Parathyroid adenoma (tissue), 2 donors: ENCODE data around the gene PAN3.

Source experiments
- H2AFZ ChIP-seq: fragments of 300-600 bp; sonication (generic); one replicate; pipeline ENCODE4 v1.7.0; 2017; ENCODE audit warnings: antibody characterized with exemption, mild to moderate bottlenecking
- H3K27ac ChIP-seq: fragments of 300-600 bp; sonication (generic); one replicate; pipeline ENCODE4 v1.7.0; 2017
- H3K27me3 ChIP-seq: fragments of 300-600 bp; sonication (generic); one replicate; pipeline ENCODE4 v1.7.0; 2017; ENCODE audit warnings: low read length; ENCODE audit not compliant: control insufficient read depth, insufficient read depth
- H3K36me3 ChIP-seq: fragments of 300-600 bp; sonication (generic); one replicate; pipeline ENCODE4 v1.7.0; 2017; ENCODE audit warnings: low read length; ENCODE audit not compliant: control insufficient read depth, insufficient read depth
- H3K4me1 ChIP-seq: fragments of 300-600 bp; sonication (generic); one replicate; pipeline ENCODE4 v1.7.0; 2017; ENCODE audit warnings: control low read depth
- H3K4me2 ChIP-seq: fragments of 300-600 bp; sonication (generic); one replicate; pipeline ENCODE4 v1.7.0; 2017; ENCODE audit warnings: low read length
- H3K4me3 ChIP-seq: fragments of 300-600 bp; sonication (generic); one replicate; pipeline ENCODE4 v1.7.0; 2017; ENCODE audit warnings: low read depth, low read length
- H3K79me2 ChIP-seq: fragments of 300-600 bp; sonication (generic); one replicate; pipeline ENCODE4 v1.7.0; 2017; ENCODE audit warnings: control low read depth
- H3K9ac ChIP-seq: fragments of 300-600 bp; sonication (generic); one replicate; pipeline ENCODE4 v1.7.0; 2017; ENCODE audit warnings: mild to moderate bottlenecking
- H3K9me3 ChIP-seq: fragments of 300-600 bp; sonication (generic); one replicate; pipeline ENCODE4 v1.7.0; 2017; ENCODE audit warnings: low read length; ENCODE audit not compliant: control insufficient read depth
- CTCF ChIP-seq: fragments of 300-600 bp; sonication (generic); IDR thresholded peaks from one replicate; pipeline ENCODE4 v1.7.0; 2017; ENCODE audit warnings: antibody characterized with exemption, mild to moderate bottlenecking
- donor health status: primary hyperparathyroidism.

The PAN3 gene

GRCh38 chr13:28257305-28257704 lies 119.0 kb downstream of the PAN3 start:
- H3K4me3 ChIP-seq, result no peak overlapping the region
- H3K9ac ChIP-seq, result no peak overlapping the region
- H3K36me3 ChIP-seq, result no peaks in the 10 kb centered on the region
- no peaks in the 10 kb centered on the region for H3K79me2 ChIP-seq
- H3K27me3 ChIP-seq, result no peaks in the 10 kb centered on the region
- no peak overlapping the region for H3K27ac ChIP-seq
- no peaks in the 10 kb centered on the region for H3K4me1 ChIP-seq
- H3K9me3 ChIP-seq, result no peaks in the 10 kb centered on the region
- H3K4me2 ChIP-seq, result no peak overlapping the region
- no peak overlapping the region for H2AFZ ChIP-seq
- TF ChIP-seq CTCF, result no peak

DNA sequence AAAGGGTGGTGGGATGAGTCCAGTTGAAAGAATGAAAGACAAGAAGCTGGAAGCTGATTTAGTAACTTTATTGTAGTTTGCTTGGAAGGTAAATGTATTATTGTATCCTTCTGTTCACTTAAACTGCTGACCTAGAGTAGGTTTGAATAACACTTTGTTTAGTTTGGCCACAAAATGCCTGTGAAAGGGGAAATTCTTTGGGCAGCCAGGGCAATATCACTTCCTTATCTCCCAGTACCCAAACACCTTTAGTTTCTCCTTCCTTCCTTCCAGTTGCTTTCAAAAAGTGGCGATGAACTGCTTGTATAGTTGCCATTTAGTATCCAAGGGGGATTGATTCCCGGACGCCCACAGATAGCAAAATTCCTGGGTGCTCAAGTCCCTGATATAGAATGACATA lies 120.1 kb downstream of the PAN3 start:
- Histone ChIP-seq H3K4me1 (no peaks in the 10 kb centered on the region), H3K79me2 (no peaks in the 10 kb centered on the region), H3K4me2 (no peak overlapping the region), H3K9ac (no peak overlapping the region), H3K36me3 (no peaks in the 10 kb centered on the region), H3K27ac (no peak overlapping the region), H2AFZ (no peak overlapping the region), H3K9me3 (no peaks in the 10 kb centered on the region), H3K27me3 (no peaks in the 10 kb centered on the region), H3K4me3 (no peak overlapping the region)
- TF ChIP-seq CTCF, result no peak

- Histone ChIP-seq H3K27me3 (no peaks in the 10 kb centered on the region), H3K79me2 (no peaks in the 10 kb centered on the region), H3K4me2 (no peak overlapping the region), H3K4me3 (no peak overlapping the region), H3K4me1 (no peaks in the 10 kb centered on the region), H3K27ac (no peak overlapping the region), H3K9ac (no peak overlapping the region), H3K9me3 (no peaks in the 10 kb centered on the region), H3K36me3 (no peaks in the 10 kb centered on the region), H2AFZ (no peak overlapping the region)
- no peak for TF ChIP-seq CTCF
These were observed 129.2 kb downstream of the PAN3 start for GRCh38 chr13:28267497-28267896.

DNA sequence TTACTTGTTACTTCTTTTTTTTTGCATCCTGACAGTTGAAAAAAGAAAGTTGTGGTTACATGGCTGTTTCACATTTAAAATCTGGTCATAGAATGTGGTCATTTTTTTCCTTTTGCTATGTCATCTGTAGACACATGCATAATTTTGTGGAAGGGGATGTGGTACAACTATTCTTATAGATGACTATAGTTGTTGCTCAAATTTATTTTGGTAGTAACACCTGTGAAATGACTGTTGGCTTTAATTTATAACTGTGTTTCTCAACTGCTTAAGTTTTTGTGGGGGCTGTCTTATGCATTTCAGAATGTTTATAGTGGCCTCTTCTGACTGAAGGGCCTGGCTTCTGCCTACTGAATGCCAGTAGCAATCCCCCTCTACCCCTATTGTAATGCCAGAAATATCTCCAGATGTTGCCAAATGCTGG lies 130.5 kb downstream of the PAN3 start:
- no peaks in the 10 kb centered on the region for H3K36me3 ChIP-seq

More for the DNA sequence above, 130.5 kb downstream of the PAN3 start:
- no peak overlapping the region for H3K9ac ChIP-seq
- H2AFZ ChIP-seq, result no peak overlapping the region
- no peaks in the 10 kb centered on the region for H3K9me3 ChIP-seq
- no peak overlapping the region for H3K4me2 ChIP-seq
- no peak overlapping the region for H3K27ac ChIP-seq
- no peak for TF ChIP-seq CTCF
- H3K79me2 ChIP-seq, result no peaks in the 10 kb centered on the region
- H3K4me1 ChIP-seq, result no peaks in the 10 kb centered on the region
- H3K27me3 ChIP-seq, result no peaks in the 10 kb centered on the region
- no peak overlapping the region for H3K4me3 ChIP-seq
